Iris pigment epithelial cell (primary cell): ENCODE data around the gene PTMA.
"Not testable (repeated sequence)": the region's sequence is repeated elsewhere in the genome, so short reads cannot be mapped to it uniquely, and the experiment has no call there.

ENCODE experiments used
- DNase-seq: peaks from one replicate; pipeline ENCODE4 v3.0.0-alpha.2; 2011; ENCODE audit warnings: low read depth

PTMA gene

DNA sequence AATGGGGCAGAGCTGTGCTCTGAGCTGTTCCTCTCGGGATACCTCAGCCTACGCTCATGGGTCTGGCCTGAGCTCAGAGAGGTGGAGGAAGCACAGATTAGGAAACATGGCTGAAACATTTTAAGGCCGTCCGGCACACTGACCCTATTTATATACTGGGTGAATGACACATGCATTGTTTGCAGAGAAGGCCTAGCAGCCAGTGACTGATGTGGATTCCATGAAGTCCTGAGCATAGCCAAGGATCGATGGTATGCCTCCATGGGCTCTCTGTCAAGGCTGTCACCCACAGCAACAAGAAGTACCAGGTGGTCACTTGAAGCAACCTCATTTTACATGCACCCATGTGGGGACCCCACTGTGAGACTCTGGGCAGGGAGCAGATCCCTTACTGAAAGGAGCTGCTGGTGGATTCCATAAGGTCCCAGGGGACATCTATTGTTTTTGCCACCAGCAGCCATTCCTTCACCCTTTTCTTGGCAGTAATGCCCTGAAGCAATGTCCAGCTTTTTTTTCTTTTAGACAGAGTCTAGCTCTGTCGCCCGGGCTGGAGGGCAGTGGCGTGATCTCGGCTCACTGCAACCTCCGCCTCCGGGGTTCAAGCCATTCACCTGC, 8.4 kb downstream of the PTMA start:
- peak; percentile 55 for DNase-seq

DNA sequence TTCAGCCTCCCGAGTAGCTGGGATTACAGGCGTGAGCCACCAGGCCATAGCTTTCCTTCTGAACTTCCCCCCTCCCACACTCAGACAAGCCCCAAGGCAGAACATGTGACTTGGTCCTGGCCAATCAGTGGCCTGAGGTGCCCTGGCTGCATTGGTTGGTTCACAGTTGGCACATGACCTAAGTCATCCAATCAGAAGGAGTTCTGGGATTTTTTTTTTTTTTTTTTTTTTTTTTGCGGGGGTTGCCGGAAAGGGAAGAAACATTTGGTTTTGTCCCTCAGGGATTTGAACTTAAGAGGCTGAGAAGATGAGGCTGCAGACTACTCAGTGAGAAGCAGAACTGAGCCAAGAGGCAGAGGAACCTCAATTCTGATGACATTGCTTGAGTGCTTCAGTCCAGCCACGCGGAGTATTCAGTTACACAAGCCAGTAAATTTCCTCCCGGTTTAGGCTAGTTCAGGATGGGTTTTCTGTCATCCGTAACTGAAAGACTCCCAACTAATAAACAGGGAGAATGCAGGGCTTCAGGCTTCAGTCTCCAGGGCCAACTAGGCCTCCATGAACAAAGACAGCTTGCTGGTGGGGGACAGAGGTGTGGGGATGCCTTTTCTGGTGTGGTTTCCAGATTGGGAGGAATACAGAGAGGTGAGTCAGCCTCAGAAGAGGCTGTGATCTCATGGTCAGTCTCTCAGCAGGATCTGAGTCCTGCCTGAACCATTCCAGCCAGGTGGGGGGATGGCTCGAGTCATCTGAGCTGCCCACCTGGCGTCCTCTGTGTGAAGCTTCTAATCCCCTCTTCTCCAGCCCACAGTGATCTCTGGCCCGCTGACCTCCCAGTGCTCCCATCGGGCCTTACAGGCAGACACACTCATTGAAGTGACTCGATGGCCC, 9.2 kb downstream of the PTMA start:
- DNase-seq = peak; percentile 63

DNA sequence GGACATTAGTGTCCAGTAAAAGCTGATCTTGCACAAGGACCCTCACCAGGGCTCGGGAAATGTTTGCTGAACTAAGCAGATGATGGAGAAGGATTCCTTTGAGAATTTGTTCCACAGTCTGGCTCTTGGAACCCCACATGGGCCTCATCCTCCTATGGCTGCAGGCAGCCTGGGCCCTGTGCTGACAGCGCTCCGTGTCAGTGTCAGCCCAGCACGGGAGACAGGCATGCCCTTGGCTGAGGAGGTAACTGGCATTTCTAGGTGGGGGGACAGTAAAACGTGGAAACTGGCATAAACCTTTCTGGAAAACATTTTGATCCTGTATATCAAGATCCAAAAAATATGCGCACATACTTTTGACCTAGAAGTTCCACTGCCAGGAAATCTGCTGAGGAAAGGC, 10.5 kb downstream of the PTMA start:
- DNase-seq = no peak

DNA sequence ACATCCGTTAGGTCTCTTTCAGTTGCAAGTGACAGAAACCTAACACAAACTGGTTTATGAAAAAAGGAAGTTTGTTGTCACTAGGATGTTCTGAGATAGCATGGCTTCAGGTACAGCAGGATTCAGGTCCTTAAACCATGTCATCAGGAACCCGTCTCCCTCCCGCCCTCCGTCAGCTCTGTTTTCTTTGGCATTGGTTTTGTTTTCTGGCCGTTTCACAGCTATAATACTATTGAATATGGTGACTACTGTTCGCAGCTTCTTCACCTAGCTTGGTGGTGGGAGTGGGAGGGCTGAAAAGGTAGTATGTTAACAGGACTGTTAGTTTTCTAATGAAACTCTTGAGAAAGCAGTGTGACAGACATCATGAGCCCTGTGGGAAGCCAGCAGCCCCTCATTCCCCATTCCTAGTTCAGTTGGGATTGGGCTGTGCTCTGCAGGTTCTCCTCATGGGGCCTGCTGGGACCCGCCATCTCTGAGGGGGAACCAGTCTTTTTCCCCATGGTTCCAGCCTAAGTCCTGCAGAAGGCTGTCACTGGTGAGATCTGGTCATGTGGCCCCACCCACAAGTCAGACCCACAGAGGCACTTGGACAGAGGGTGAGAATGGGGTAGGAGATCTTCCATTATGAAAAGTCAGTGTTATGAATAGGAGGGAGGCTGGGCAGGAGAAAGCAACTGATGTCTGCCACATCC, 12.1 kb downstream of the PTMA start:
- DNase-seq = no peak

DNA sequence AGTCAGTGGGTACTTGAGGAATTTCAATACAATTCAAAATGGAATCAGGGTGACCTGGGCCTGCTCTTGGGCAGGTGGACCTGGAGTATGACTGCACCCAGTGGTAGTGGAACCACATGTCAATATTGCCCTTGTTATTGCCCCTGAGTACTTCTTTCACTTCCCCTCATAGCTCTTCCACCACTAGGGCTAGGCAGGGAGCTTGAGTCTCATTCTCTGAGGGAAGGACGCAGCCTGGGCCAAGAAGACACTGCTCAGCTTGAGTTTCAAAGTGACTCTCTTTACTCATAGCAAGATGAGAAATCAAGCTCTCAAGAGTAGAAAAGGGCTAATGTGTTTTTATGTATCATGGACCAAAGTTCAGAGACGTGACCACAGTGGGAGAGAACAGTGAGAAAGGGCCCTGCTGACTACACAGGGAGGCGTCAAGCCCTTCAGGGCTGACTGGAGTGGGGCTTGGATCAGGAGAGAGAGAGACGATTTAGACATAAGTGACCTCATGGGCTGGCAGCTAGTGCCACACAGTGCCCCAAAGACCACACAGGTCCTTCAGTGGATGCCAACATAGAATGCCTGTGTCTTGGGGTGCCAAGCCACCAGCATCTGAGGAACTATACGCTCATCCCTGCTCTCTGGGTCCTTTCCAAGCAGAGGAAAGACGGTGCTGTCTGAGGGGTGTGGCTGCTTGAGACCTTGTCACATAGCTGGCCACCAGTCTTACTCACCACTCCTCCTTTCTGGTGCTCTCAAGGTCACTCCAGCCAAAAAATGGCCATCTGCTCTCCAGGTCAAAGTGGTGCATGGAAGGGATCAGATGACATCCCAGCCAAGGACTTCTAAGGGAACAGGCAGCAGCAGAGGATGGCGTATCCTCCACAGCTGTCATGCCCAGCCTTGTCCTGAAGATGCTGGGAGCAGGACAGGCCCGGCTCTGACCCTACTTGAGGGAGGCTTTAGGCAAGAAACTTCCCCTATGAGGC, 13.0 kb downstream of the PTMA start:
- DNase-seq = no peak

DNA sequence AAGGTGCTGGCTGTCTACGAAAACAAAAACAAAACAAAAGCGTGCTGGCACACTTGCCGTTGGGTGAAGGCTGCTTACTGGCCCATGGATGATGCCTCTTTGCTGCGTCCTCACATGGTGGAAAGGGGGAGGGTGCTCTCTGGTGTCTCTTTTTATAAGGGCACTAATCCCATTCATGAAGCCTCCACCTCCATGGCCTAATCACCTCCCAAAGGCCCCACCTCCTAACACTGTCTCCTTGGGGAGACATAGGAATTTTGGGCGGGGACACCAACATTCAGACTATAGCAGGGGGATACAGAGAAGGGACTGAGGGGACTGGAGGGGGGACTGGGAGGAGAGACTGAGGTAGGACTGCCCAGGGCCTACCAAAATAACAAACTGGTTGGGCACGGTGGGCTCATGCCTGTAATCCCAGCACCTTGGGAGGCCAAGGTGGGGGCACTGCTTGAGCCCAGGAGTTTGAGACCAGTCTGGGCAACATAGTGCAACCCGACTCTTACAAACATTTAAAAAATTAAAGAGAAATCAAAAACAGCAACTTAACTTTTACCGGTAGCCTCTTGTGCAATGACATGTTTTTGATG, 14.5 kb downstream of the PTMA start:
- DNase-seq = no peak

DNA sequence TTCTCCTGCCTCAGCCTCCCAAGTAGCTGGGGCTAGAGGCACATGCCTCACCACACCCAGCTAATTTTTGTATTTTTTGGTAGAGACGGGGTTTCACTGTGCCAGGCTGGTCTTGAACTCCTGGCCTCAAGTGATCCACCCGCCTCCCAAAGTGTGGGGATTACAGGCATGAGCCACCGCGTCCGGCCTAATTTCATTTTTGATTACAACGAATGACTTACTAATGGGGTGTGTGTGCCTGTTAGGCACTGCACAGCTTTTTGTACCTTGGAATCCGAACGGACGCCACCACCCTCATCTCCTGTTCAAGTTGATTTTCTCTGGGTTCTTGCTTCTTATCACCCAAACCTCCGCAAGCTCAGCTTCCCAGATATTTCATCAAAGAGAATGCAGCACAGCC, 17.2 kb downstream of the PTMA start:
- DNase-seq = no peak

DNA sequence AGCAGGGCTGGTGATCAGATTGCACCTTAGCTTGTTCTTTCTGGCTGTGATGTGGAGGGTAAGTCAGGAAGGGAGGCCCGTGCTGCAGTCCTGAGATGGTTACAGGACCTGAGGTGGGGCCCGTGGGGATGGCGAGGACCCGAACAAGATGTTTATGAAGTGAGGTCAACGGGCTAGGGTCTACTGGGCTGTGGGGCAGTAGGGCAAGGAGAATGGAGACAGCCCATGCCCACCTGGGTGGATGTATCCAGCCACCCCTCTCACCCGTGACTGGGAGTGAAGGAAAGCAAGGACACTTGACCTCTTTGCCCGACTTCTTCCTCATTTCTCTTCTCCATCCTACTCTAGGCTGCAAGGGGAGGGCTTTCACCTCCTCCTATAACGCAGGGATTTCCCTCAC, 18.0 kb downstream of the PTMA start:
- DNase-seq = no peak

DNA sequence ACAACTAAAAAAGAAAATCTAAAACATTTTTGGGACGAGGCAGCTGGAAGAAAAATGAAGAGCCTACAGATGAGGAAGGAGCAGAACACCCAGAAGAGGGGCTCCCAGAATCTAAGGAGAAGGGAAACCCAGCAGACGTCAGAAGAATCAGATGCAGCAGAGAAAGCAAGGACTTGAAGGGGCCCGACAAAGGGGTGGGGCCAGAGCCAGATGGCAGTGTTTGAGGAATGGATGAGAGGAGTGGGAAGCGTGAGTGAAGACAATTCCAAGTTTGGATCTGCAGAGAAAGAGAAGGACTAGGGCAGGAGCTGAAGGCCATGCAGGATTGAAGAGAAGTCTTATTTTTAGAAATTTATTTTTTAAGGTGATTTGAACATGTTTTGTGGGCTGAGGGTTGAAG, 19.3 kb downstream of the PTMA start:
- DNase-seq = no peak

DNA sequence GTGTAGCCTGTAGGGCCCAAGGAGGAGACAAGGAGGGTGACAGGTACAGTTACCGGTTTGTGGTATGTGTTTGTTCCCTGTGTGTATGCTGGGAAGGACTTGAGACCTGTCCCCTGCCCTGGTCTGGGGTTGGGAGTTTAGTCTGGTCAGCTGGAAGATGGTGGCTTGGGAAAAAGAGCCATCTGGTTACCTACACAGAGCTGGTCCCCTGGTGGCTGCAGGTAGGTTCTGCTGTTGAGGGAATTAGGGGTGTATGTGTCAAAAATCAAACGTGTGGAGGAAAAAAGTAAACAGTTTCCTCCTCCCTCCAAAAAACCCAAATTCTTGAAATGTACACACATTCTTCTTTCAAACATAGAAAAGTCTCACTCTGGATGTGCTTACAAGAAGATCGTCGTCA, 24.3 kb downstream of the PTMA start:
- no peak for DNase-seq

DNA sequence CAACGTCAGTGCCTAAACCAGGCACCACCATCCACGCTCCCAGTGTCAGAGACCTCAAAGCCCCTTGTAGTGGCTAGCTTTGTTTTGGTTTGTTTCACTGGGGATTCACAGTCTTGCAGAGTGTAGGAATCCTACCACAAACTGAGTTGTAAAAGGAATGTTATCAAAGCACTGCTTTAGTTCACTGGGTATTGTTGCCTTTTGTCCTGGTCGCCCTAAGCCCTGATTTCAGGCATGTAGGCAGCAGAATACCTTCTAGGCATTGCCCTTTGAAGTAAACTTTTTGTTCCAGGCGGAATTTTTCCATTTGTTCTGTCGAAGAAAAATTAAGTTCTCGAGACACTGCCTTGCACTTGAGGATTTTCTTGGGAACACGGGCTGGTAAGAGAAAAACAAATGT, 29.4 kb downstream of the PTMA start:
- DNase-seq = no peak

DNA sequence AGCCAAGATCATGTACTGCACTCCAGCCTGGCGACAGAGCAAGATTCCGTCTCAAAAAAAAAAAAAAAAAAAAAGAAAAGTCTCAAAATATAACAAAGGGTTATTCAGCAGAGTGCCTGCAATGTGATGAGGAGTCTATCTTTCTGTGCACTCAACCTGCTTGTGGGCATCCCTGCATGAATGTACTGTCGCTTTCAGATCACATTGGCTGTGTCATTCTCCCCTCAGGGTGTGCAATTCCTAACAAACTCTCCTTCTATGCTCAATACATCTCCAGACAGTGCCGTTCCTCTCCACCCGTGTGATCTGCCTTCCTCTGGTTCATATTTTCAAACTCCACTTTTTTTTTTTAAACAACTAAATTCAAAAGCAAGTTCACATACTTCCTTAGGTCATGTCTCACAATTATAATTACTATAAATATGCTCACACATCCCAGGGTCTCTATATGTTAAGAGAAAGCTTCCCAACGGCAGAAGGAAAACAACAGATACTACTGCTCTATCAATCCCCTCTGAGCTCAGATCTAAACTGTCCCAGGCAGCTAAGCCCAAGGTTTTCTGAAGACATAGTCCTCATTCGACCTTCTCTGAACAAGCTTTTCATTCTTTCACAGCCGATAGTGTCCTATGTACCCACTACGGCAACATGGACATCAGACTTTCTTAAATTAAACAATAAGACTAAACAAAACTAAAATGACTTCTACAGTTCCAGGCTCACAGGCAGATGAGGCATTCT, 35.2 kb downstream of the PTMA start:
- no peak for DNase-seq

DNA sequence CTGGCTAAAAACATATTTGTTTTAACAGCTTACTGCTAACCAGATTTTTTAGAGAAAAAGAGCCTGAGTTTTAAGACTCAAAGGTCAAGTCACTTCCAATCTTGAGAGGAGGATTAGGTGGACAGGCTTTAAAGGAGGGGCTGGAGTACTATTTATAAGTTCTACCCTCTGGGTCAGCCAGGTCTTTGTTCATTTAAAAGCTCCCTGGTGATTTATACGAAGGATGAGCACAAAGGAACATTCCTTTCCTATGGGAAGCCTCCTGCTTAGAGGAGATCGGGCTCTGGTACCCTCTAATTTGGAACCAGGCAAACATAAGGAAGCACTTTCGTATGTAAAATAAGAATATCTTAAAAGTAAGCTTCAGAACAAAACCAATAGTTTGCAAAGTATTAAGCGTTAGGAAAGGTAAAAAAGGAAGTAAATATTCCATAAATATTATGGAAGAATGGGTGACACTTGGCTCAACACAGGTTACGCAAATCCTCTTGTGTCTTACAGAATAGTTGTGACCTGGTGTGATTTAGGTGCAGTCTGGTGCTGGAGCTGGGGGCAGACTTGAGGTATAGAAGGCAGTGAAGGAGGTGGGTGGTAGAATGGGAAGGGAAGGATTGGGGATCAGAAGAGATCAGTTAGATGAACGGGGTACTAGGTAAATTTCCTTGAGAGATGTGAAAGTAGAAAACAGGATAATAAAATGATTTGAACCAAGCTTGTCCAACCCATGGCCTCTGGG, 37.1 kb downstream of the PTMA start:
- no peak for DNase-seq

DNA sequence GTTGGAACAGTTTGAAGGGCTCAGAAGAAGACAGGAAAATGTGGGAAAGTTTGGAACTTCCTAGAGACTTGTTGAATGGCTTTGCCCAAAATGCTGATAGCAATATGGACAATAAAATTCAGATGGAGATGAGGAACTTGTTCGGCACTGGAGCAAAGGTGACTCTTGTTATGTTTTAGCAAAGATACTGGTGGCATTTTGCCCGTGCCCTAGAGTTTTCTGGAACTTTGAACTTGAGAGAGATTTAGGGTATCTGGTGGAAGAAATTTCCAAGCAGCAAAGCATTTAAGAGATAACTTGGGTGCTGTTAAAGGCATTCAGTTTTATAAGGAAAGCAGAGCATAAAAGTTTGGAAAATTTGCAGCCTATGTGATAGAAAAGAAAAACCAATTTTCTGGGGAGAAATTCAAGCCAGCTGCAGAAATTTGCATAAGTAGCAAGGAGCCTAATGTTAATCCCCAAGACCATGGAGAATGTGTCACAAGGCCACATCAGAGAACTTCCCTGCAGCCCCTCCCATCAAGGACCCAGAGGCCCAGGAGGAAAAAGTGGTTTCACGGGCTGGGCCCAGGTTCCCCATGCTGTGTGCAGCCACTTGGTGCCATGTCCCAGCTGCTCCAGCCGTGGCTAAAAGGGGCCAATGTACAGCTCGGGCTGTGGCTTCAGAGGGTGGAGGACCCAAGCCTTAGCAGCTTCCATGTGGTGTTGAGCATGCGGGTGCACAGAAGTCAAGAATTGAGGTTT, 40.0 kb downstream of the PTMA start:
- DNase-seq = not testable (repeated sequence)

DNA sequence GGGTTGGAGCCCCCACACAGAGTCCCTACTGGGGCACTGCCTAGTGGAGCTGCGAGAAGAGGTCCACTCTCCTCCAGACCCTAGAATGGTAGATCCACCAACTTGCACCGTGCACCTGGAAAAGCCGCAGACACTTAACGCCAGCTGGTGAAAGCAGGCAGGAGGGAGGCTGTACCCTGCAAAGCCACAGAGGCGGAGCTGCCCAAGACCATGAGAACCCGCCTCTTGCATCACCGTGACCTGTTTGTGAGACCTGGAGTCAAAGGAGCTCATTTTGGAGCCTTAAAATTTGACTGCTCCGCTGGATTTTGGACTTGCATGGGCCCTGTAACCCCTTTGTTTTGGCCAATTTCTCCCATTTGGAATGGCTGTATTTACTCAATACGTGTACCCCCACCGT, 40.7 kb downstream of the PTMA start:
- not testable (repeated sequence) for DNase-seq

DNA sequence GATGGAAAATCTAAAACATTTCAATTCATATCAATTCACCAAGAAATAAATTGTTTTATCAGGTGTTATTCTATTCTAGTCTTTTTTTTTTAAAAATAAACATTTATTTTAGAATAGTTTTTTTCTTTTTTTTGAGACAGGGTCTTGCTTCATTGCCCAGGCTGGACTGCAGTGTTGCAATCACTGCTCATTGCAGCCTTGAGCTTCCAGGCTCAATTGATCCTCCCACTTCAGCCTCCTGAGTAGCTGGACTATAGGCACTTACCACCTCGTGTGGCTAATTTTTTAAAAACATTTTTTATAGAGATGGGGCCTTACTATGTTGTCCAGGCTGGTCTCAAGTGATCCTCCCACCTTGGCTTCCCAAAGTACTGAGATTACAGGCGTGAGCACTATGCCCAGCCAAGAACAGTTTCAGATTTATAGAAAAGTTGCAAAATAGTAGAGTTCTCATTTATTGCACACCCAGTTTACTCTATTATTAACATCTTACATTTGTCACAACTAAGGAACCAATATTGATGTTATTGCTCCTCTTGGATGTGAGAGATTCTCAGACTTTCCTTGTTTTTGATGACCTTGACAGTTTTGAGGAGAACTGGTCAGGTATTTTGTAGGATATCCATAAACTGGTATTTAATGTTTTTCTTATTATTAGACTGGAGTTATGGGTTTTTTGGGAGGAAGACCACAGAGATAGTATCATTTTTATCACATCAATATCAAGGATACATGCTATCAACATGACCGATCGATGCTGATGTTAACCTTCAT, 42.9 kb downstream of the PTMA start:
- DNase-seq = no peak

DNA sequence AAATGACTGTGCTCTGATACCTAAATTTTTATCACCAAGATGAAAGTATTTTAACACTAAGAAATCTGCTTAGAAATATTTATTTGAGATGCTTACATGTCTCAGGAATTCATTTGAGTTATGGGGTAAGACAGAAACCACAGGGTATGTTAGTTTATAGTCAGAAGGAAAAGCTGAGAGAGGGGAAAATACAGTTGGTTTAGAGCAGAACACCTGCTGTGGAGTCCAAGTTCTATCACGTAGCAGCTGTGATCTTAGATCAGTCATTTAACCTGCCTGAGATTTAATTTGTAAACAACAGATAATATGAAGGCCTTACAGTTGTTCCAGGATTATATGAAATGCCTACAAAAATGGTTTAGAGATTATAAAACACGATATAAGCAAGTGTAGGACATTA, 43.7 kb downstream of the PTMA start:
- DNase-seq = no peak

DNA sequence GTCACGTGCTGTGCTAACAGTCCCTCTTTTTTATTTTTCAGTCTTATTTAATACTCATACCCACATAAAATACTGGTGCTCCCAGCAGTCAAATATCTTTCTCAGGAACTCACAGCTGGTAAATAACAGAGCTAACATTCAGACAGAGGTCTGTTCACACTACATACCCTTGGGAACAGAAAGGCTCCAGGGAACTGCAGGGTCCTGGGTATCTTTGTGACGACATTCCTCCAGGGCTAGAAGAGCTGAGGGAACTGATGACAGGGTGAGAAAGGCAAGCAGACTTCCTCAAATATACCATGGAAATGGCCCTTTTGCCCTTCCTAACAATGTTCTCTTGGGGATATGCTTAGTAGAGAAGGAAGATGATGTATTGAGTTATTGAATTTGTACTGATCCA, 53.4 kb downstream of the PTMA start:
- DNase-seq = no peak
